Caki2 (cell line): Measurements from ENCODE around the gene MALSU1. TPM values are rescaled to one million over a fixed set of nuclear protein-coding genes. Genes with fewer than 3 reads are reported as not detected.

Source experiments
- DNase-seq: peaks from one replicate; pipeline ENCODE4 v3.0.0-alpha.2; 2015; ENCODE audit warnings: low read depth
- in situ Hi-C: cut with HindIII; loops from 2 replicates; pipeline ENCODE4 v1.10.0; 2016; ENCODE audit warnings: low sequenced_read_pairs, low pct_unique_long_range_greater_than_20kb, mixed read lengths
- total RNA-seq: library from RNA; depleted of rRNA; stranded (reverse); fragments of >200 nt; shearing (Covaris generic); gene quantifications from 2 replicates; pipeline ENCODE4 v1.2.3, GENCODE V29; 2014; ENCODE audit warnings: low replicate concordance

MALSU1 gene
- total RNA-seq, 1 experiment from 2014 or later = 77.0 TPM

DNA sequence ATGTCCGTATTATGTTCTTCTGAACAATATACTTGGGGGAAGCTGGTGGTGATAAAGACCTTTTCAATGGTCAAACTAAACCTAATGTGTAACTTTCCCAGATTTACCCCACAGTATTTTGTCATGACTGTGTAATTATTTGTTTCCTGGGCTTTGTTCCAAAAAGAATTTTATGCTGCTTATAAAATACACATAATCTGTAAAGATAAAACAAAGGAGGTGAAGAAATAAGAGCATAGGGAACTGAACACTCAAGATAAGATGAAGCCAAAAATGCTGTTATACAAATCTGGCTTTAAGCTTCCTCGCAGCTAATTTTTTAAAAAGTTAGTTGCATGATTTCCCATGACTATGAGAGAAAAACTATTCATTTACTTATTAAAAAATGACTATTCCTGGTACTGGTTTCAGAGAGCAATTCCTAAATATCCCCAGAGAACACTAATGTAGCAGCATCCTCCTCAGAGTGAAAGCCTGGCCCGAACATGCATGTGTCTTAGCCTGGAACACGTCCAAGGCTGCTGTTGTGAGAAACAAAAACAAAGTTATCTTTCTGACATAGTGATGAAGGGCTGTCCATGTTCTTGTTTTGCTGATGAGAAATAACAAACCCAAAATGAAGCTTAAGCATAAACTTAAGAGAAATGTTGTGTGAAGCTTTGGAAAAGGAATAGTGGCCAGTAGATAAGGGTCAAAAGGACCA is 33.9 kb downstream of the MALSU1 start:
- in situ Hi-C loops = no loop called here
- no peak for DNase-seq

DNA sequence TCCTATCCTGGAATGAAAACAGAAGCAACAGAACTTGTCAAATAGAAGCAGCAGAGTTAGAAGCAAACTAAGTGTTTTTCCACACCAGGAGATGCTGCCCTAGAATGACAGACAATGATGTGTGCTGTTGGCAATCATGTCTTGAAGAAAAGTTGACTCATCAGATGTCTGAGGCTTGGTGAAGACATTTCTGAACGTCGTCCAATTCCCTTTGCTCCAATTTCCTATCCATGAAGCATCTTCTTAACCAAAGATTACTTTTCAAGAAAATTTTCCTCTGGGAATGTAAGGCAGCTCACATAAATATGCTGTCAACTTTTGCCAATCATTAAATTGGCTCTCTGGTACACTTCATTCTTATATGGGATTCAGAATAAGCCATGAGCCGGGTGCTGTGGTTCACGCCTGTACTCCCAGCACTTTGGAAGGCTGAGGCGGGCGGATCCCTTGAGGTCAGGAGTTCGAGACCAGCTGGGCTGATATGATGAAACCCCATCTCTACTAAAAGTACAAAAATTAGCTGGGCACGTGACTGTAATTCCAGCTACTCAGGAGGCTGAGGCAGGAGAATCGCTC is 34.6 kb downstream of the MALSU1 start:
- peak; percentile 90 for DNase-seq
- in situ Hi-C loops = no loop called here

DNA sequence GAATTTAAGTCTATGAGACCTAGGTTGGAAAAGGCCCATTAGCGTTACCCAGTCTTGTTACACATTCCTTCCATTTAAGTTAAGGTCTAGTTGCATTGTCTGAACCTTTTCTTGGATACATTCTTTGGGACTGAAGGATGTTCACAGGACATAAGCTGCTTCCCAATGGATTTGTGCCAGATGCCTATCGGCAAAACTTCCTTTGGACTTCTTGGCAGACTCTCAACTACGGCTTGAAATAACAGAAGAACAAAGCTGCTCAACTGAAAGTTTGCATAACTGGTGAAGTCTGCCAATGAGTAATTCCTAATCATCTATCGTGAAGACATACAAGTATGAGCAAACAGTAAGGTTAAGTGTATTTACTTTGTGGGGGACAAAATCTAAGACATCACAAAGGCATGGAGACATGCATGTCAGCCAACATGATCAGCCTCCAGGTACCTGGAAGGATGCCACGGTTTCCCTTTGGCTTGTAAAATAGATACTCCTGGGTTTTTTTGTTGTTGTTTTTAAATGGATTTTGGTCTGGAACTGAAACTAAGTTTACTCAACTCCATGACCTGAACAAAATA is 35.4 kb downstream of the MALSU1 start:
- in situ Hi-C loops = no loop called here
- peak; percentile 97 for DNase-seq

GRCh38 chr7:23335136-23335535 is 36.0 kb downstream of the MALSU1 start:
- in situ Hi-C loops = no loop called here
- DNase-seq = no peak

GRCh38 chr7:23335621-23336020 is 36.5 kb downstream of the MALSU1 start:
- no peak for DNase-seq
- in situ Hi-C loops = no loop called here

DNA sequence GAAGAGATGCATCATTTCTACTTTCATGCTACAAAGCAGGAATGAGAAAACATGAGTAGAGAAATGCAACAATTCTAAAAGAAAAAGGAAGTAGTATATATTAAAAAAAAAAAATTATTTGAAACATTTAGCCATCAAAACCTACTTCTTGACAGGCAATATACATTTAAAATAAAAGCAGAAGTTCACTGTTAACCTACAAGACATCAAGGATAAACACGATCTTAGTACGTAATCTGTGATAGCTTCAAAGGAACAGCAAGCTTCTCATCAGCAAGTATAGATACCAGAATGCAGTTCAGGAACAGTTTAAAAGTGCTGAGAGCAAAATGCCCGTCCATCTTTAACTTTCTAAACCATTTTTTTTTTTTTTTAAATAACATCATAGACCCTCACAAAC is 36.9 kb downstream of the MALSU1 start:
- DNase-seq = no peak
- in situ Hi-C loops = no loop called here

GRCh38 chr7:23336799-23337283 is 37.7 kb downstream of the MALSU1 start:
- DNase-seq = no peak
- in situ Hi-C loops = no loop called here

DNA sequence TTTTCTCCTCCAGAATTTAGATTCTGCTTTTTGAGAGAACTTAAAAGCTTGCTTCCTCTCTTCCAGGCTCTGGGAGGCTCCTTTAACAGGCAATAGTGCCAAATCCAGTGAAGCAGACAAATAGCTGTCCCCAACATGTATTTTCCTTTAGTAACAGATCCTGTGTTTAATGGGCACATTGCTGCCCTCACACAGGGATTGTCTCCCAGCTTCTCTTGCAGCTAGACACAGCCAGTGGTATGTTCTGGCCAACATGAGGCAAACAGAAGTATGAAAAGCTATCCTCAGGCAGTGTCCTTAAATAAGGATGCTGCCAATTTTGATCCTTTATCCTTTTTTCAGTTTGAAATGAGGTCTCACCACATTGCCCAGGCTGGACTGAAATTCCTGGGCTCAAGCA is 38.2 kb downstream of the MALSU1 start:
- DNase-seq = no peak
- in situ Hi-C loops = no loop called here

DNA sequence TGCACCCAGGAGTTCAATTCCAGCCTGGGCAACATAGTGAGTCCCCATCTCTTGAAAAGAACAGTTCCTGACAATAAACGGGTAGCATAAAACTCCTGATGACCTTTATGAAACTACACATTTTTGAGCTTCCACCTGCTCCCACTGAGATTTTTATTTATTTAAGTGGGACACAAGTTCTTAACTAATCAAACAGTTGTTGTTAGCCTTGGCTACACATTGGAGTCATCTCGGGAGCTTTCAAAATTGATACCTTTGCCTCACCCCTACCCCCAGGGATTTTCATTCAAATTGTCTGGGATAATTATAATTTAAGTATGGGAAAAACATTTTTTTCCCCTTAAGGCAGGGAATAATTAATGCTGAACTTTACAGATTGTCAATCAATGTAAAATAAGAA is 39.3 kb downstream of the MALSU1 start:
- in situ Hi-C loops = no loop called here
- DNase-seq = no peak

DNA sequence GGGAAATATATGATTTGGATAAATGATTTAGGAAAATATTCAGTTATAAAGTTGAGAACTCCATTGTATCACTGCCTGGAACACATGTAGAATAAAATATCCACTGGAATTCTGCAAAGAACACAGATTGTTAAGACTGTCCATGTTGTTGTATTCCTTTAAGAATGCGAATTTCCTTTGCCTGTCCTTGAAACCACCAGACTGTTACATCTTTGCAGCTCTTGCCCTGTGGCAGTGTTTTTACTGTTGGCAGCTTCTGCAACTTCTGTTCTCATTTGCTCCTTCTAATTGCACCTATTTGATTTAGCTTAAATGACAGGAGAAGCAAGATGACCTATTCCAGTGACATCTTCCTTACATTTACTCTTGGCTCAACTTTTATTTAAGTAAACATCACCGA is 39.7 kb downstream of the MALSU1 start:
- DNase-seq = no peak
- in situ Hi-C loops = no loop called here

DNA sequence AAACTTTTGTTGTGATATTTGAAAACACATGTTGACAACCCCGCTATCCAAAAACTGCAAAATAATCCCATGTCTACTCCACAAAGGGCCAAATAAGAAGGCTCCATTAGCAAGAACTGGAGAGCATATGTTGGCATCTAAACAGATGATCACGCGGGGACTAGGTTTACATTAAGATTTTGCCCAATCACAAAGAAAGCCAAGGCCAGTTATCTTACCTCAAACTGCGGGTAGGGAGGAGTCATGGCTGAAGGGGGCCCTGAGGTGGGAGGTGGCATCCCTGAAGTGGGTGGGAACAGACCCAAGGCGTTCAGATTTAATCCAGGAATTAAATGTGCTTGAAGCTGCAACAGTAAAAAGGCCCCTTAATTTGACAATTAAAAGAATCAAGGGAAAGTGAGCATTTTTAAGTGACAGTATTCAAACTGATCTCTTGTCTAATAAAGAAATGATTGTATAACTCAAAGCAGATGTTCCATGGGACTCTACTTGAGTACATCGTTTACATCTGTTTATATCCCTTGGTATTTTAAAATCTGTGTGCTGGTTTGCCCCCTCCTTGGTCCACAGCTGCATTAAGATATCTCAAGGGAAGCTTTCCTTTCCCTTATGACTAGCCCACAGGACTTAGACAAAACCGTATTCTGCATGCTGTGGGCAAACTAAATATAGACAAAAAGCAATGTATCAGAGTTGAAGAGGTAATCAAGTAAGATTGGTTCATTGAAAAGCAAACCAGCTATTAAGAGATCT is 42.9 kb downstream of the MALSU1 start:
- no peak for DNase-seq
- in situ Hi-C loops = no loop called here

GRCh38 chr7:23343102-23343501 is 44.0 kb downstream of the MALSU1 start:
- in situ Hi-C loops = no loop called here
- DNase-seq = no peak

- DNase-seq = no peak
- in situ Hi-C loops = no loop called here
Measured at GRCh38 chr7:23343806-23344475, 44.8 kb downstream of the MALSU1 start.

- DNase-seq = no peak
- in situ Hi-C loops = no loop called here
Measured at GRCh38 chr7:23345601-23346000, 46.5 kb downstream of the MALSU1 start.

DNA sequence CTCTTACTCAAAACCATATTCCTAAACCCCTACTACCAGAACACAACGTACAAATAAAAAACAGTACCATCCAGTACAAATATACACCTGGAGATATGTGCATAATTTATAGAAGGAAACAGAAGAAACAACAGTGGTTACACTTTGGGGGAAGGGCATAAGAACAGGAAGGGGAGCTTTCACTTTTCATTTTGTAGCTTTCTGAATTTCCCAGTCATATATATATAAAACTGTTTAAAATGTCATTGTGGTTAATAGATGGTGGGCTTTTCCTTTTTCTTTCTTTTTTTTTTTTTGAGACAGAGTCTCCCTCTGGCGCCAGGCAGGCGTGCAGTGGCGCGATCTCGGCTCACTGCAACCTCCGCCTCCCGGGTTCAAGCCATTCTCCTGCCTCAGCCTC is 47.2 kb downstream of the MALSU1 start:
- in situ Hi-C loops = no loop called here
- no peak for DNase-seq

DNA sequence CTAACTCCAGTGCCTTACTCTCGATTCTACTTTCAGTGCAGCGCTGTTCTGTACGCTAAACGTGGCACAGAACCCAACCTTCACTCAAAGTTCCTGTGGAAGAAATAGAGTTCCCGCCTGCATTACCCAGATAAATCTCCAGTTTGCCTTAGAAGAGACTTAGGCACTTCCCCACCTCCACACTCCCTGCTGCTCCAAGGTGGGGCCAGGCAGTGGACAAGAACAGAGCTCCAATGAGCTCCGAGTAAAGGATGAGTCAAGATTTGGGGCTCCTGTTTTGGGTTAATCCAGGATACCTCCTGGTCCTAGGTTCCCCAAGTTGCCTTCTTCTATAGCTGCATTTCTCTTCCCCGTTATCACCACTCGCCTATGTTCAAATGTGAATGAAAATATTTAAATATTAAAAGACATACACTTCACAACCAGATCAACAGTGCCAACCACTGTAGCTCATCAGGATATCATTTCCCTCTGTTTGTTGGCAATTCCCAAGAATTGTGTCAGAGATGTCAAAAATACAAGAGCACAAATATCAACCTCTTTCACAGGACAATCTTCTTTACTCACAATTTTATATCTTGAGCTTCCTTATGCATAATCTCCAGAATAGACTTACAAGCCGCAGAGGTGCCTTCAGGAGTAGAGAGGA is 48.0 kb downstream of the MALSU1 start:
- in situ Hi-C loops = no loop called here
- DNase-seq = peak; percentile 41

- DNase-seq = peak; percentile 88
- in situ Hi-C loops = no loop called here
Measured at GRCh38 chr7:23347682-23348180, 48.6 kb downstream of the MALSU1 start.
